ENCODE data around the gene NR1I3. TPM values are rescaled to one million over a fixed set of nuclear protein-coding genes. Genes with fewer than 3 reads are reported as not detected.

The NR1I3 gene
- total RNA-seq, 1 donor from 2014 or later: not detected

DNA sequence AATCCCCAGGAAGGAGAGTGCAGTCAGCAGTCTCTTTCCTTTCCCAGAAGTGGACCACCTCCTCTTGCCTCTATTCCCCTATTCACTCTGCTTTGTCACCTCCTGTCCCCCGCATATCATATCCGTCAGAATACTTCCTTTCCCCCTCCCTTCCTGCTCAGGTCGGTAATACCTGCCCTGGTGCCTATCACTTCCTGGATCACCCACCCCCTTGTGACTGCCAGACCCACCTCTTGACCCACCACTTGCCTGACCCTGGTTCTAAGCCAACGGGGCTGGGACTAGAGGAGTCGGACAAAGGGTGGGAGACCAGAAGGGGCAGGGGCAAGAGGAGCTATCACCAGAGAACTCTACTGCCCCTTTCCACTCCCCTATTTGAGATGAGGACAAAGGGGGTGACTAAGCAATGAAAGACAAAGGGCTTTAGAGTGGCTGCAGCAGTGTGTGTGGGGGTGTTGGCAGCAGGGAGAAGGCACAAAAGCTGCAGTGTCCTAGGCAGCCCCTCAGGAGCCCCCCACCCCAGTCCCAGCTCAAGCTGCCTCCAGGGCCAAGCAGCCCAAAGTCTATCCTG lies 37.5 kb downstream of the NR1I3 start:
- DNase-seq (no peak), ATAC-seq (no peak)
- intact Hi-C loops (cut with micrococcal nuclease): loop anchor here (2.0 kb wide), 1 partner anchor 16 kb away; no protein-coding TSS in a partner anchor

DNA sequence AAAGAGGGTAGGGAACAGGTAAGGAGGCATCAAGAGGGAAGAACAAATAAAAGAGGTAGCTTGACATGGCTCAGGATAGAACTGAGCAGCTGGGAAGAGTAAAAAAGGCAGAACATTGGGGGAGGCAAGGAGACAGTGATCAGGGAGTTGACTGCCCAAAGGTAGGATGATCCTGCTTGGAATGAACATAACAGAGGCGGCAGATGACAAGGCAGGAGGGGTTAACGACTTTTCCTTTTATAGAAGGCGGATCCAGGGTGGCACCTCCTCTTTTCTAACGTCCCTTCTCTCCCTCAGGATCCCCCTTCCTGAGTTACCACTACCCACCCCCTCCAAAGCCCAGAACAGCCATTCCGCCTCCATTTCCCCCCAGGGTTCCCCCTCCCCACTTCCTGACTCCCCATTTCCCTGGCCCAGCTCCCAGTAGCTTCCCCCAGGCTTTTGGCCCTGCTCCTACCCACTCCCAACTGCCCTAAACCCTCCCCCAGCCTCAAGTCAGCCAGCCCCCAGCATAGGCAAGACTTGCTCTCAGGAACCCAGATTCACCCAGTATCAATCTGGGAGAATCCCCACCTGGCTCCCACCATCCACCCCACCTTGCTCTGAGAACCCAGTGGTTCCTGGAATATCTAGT lies 38.4 kb downstream of the NR1I3 start:
- DNase-seq: no peak
- no peak for ATAC-seq
- intact Hi-C loops (cut with micrococcal nuclease): loop anchor here (2.0 kb wide), 1 partner anchor 15 kb away; no protein-coding TSS in a partner anchor

DNA sequence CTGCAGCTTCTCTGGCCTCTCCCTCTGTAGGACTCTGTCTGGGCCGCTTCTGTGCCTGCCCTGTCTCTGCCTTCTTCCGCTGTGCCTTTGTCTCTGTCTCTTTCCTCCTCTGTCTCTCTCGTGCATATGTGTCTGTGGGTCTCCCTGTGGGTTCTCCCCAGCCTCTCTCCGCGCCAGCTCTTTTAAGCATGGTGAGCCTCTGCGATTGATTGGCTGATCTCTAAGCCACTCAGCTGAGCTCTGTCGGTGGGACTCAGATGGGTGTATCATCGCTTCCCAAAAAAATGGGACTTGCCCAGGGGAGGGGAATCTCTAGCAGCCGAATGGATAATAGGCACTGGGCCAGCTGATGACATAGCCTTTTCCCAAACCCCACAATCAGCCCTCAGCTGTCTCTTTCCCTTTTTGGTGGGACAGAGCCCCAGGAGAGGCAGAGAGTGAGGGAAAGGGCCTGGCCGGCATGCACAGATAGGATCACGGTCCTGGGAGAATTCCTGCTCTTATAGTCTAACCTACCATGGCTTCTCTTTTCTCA lies 39.0 kb downstream of the NR1I3 start, which contains the start of gene ADAMTS4:
TSS of gene ADAMTS4 (minus strand) at position 158 of the 535 bp plus-strand sequence. CDS start 427 bp downstream, outside the sequence.
- DNase-seq: peak; percentile 69
- ATAC-seq: peak; percentile 35
- intact Hi-C loops (cut with micrococcal nuclease): no loop called here

DNA sequence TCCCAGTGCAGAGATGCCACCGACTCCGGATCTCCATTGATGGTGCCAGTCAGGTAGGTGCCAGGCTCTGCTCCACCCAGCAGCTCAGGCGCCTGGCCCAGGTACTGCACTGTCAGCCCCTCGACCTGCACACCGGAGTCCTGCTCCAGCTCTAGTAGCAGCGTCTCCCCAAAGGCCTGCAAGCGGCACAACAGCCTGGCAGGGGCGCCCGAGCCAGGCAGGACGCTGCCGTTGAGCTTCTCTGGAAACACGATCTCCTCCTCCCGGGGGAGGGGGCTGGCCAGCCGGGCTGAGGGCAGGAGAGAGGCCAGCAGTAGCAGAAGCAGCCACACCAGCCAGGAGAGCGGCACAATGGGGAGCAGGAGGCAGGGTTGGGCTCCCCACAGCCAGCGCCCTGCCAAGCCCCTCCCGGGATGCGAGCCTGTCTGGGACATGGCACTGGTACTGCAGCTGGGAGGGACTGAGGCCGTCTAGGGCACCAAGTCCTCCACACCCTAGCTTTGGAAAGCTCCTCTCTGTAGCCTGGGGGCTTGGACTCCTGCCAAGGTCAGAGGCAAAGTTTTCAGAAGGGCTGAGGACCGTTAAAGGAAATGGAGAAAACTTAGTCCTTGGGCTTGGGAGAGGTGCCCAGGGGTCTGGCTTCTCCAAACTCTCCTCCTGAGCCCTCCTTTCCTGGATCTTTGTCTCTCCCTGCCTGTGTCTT lies 39.7 kb downstream of the NR1I3 start:
- peak; percentile 0 for ATAC-seq

DNA sequence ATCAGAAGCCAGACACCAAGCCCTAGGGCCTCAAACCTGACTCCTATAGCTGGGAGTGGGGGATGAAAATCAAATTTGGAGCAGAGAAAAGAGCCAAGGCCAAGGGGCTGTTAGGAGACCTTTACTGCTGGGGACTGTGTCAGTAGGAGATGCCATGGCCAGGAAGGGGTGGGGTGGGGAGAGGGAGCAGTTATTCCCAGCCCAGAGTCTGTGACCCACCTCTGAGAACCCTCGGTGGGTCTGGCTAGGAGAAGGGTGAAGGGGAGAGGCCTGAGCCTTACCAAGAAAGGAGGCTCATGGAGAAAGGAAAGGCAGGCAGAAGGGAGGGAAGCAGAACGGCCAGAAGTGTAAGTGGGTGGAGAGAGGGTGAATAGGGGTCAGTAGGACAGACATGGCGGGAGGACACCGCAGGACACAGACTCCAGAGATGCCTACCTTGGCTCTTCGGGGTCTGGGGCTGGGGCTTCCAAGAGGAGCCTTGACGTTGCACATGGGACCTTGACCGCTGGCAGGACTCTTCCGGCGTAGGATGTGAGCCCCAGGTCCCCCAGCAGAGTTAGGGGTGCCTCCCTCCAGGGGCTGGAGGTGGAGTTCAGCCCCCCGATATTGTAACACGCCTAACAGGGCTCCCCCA lies 40.3 kb downstream of the NR1I3 start:
- ATAC-seq (no peak), DNase-seq (no peak)
- intact Hi-C loops (cut with micrococcal nuclease): no loop called here

More for the DNA sequence above, 39.7 kb downstream of the NR1I3 start:
- peak; percentile 59 for DNase-seq
- intact Hi-C loops (cut with micrococcal nuclease): no loop called here

DNA sequence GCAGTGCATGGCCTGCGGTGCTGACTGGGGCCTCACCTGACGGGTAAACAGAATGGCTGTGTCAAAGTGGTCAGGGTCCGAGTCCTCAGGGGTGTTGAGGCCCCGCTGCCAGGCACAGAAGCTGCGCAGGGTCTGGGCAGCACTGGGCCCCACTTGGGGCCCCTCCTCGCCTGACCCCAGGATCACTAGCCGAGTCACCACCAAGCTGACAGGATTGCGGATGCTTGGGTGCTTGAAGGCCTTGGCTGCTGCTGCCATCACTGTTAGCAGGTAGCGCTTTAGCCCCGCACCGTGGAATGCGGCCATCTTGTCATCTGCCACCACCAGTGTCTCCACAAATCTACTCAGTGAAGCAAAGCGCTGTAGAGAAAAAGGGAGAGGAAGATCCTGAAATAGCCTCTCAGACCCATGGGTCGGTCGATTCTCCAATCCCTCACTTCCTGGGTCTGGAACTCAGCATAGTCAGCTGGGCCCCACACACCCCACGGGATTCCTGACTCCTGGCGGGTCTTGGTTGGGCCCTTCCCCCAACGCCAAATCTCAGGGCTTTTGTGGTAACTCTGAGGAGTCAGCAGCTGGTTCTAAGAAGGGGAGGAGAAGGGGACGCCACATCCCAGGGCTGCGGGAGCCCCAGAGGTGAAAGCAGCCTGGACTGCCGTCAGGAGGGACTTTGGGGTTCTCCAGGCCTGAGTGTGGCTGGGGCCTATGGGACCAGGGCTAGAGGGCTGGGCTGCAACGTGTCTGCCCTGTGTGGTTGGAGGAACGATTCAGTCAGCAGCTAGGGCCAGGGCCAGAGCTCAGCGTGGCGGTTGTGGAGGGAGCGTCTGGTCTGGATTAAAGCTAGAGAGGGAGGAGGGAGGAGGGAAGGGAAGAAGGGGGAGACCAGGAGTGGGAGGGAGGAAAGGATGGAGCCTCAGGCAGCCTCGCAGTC lies 41.2 kb downstream of the NR1I3 start:
- intact Hi-C loops (cut with micrococcal nuclease): no loop called here
- ATAC-seq: peak; percentile 4
- DNase-seq: peak; percentile 69

DNA sequence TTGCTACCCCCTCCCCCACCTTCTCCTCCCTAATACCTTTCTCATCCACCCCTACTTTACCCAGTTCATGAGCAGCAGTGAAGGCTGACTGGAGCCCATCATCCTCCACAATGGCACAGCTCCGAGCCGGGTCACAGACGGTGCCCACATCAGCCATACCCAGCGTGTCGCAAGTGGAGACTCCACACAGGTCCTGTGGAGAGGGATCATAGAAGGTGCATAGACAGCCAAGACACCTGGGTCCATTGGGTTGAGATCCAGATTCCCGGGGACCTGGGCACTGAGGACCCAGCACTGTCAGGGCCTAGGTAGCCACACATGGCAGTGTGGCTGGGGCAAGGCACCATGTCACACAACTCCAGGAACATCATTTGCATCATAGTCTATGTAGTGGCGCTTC lies 41.9 kb downstream of the NR1I3 start:
- ATAC-seq (no peak), DNase-seq (no peak)
- intact Hi-C loops (cut with micrococcal nuclease): no loop called here

DNA sequence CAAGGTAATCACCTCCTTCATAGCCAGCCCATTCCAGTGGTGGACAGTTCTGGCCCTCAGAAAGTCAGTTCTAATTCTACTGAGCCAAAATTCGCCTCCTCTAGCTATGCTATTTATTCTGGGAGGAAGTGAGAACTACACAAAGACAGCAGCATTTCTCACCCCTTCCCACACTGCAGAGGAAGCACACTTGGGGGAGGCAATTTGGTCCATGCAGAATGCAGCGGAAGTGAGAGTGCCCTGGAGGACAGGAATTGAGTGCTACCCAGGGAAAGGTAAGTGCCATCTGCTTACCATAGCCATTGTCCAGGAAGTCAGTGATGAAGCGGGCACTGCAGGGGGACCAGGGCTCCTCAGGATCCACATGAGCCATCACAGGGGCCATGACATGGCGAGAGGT lies 42.8 kb downstream of the NR1I3 start:
- DNase-seq: no peak
- no peak for ATAC-seq
- intact Hi-C loops (cut with micrococcal nuclease): no loop called here

DNA sequence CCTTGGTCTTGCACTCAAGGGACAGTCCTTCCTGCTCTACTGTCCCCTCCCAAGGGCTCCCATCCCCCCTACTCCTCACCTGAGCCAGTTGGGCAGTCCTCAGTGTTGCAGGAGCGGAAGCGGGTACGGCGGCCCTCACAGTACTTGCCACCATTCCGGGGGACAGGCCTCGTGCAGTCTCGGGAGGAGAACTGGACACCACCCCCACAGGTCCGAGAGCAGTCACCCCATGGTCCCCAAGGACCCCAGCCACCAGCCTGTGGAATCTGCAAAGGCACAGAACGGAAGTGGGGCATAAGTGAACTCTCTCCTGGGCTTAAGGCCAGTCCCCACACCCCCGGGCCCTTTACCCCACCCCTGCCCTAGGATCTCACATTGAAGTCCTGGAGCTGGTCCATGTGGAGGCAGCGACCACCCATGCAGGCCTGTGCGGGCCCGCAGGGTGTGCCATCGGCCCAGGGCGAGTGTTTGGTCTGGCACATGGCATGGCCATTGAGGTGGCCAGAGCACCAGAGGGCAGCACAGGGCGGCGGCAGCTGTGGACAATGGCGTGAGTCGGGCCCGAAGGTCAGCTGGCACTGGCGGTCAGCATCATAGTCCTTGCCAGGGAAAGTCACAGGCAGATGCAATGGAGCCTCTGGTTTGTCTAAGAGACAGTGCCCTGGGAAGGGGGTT lies 44.3 kb downstream of the NR1I3 start:
- intact Hi-C loops (cut with micrococcal nuclease): no loop called here
- ATAC-seq (no peak), DNase-seq (no peak)

DNA sequence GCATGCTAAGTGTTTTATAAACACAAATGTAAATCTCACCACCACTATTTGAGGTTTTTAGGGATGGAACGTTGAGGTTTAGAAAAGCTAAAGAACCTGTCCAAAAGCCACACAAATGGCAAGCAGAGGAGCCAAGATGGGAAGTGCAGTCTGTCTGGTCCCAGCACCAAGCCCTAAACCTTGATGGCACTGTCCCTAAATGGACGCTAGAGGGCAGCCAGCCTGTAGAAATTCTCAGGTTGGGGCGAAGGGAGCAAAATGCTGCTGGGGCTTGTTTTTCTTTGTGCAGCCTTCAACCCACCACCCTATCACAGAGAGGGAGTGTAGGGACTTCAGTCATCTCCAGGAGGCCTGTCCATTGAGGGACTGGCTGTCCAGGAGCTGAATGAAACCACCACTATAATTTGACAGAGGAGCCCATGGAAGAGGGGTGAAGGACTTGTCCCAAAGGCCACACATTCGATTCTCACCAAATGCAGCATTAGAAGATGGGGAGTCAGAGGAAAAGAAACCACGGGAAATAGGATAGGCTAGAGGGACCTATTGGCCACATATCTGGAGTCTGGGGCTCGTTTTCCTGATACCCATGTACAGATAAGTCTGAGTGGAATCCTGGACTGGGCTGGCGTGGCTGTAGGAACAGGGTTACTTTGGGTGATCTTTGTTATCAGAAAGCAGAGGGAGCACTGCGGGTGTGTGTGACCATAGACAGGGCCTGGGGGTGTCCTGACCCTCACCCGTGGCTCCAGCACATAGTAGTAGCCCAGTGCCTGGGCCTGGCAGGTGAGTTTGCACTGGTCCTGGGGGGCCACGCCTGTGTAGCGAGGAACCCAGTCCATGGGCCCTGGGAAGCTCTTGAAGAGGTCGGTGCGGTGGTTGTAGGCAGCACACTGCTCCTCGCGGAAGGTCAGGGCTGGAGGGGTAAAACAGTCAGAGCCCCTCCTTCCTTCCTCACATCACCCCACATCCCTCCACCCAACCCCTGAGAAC lies 45.2 kb downstream of the NR1I3 start:
- DNase-seq (peak; percentile 50), ATAC-seq (peak; percentile 62)
- intact Hi-C loops (cut with micrococcal nuclease): no loop called here

DNA sequence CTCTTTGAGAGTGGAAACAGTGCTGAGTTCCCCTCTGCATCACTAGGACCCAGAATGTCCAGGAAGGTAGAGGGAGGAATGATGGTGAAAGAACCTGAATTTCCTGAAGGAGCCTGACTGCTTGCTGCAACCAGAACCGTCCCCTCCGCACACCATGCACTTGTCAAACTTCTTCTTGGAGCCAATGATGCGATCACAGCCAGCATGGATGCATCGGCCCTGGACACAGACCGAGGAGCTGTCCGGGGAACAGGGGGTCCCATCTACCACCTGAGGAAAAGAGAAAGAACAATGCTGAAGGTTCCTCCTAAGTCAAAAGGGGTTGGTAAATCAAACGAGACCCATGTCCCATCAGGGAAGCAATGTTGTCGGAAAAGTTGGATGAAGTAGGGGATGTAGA lies 46.0 kb downstream of the NR1I3 start:
- DNase-seq (no peak), ATAC-seq (no peak)
- intact Hi-C loops (cut with micrococcal nuclease): no loop called here

DNA sequence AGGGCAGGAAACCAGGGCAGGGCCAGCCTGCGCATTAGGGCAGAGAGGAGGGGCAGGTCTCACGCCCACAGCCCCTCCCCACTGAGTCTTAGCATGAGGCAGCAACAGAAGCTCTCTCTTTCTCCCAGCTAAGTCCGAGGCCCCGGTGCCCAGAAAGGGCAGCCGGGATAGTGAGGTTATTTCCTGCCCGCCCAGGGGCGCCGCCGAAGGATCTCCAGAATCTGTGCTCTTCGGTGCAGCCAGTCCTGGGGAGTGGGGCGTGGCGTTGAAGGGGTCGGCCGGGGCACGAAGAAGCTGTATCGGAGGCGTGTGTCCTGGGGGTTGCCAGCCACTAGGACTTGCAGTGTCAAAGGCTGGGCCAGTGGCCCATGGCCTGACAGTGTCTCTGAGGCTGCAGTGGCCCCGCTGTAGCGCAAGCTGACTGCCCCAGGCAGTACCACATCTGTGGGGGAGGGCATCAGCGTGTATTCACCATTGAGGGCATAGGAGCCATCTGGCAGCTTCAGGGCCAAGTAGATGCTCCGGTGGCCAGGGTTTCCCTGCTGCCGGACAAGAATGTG lies 47.0 kb downstream of the NR1I3 start:
- DNase-seq: no peak
- ATAC-seq: no peak
- intact Hi-C loops (cut with micrococcal nuclease): no loop called here

DNA sequence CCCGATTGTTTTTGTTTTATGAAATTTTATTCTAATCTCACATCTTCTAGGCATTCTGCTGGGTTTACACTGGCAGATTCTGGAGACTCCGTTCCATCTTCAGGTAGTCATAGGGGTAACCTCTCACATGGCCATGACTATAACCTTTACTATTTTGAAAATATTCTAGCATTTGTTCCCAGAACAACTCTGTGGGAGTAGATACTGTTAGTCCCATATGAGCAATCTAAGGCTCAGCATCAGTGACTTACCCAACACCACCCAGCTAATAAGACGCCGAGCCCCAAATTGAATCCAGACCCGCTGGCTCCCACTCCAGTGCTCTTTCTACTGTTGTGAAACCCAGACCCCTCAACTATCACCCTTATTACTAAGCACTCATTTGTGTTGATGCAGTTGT lies 49.0 kb downstream of the NR1I3 start:
- DNase-seq: no peak
- no peak for ATAC-seq
- intact Hi-C loops (cut with micrococcal nuclease): no loop called here

DNA sequence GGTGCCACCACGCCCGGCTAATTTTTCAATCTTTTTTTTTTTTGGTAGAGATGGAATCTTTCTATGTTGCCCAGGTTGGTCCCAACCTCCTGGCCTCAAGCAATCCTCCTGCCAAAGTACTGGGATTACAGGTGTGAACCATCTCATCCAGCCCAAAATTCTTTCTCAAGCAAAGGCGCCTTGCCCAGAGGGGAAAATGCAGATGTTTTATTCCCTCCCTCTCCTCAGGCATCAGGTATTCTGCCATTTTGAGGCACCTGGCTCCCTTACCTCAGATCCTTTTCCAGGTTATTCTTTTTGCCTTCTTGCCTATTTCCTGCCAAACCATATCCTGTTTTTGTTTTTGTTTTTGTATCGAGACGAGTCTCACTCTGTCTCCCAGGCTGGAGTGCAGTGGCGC lies 49.6 kb downstream of the NR1I3 start:
- intact Hi-C loops (cut with micrococcal nuclease): no loop called here

DNA sequence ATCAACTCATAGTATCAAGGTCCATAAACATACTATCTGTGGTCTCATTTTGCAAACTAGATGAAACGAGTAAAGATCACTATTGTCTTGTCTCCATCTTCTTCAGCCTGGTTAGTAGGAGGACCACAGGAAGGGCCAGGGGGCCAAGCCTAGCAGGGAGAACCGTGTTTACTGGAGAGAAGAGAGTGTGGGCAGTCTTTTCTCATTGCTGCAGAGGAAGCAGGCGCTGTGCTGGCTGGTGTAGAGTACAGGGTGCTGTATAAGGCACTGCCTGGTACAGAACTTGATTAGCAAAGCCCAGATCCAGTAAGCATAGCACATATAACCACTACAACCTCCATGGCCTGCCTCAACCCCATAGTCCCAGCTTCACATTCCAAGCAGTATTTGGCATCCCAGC lies 50.7 kb downstream of the NR1I3 start:
- intact Hi-C loops (cut with micrococcal nuclease): no loop called here
- ATAC-seq (no peak), DNase-seq (no peak)

More for the DNA sequence above, 49.6 kb downstream of the NR1I3 start:
- ATAC-seq (no peak), DNase-seq (no peak)

DNA sequence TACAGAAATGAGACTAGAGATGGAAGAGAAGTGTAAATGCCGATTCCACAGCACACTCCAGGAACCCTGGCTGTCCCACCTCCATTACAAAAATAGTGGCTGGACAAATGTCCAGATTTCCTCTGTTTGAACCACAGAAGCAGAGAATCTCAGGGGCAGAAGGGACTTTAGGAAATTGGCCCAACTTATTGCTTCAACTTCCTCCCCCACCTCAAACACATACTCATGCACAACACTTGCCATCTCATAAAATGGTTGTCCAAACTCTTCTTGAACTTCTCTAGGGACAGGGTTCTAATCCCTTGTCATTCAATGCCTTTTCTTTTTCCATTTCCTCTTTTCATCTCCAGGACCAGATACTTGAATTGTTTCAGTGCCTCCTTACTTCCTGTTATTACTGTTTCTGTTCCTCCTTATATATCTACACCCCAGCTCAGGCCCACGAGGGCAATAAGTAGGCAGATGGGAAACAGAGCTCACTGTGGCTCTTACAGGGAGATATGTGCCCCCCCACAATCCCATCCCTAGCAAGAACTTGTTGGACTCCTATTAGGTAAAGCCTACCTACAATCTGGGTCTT lies 52.2 kb downstream of the NR1I3 start:
- intact Hi-C loops (cut with micrococcal nuclease): loop anchor here (2.0 kb wide), 1 partner anchor 15 kb away; no protein-coding TSS in a partner anchor
- ATAC-seq: peak; percentile 46
- no peak for DNase-seq
